CD1c-positive myeloid dendritic cell (primary cell): ENCODE data around the gene FAM181A.

Experiments used
- DNase-seq: peaks from one replicate; pipeline ENCODE4 v3.0.0-alpha.2; 2016; ENCODE audit errors: extremely low spot score

The FAM181A gene

GRCh38 chr14:93929048-93929535, 1.9 kb downstream of the FAM181A start:
- no peak for DNase-seq

GRCh38 chr14:93929657-93930056, 2.5 kb downstream of the FAM181A start:
- DNase-seq, result no peak

- no peak for DNase-seq
Observed at GRCh38 chr14:93930296-93930988, 3.3 kb downstream of the FAM181A start.

GRCh38 chr14:93930989-93931307, 3.8 kb downstream of the FAM181A start:
- no peak for DNase-seq

- no peak for DNase-seq
Observed at GRCh38 chr14:93932642-93933041, 5.5 kb downstream of the FAM181A start.

GRCh38 chr14:93935213-93935612, 8.1 kb downstream of the FAM181A start:
- no peak for DNase-seq

GRCh38 chr14:93936245-93936644, 9.1 kb downstream of the FAM181A start:
- no peak for DNase-seq

- DNase-seq, result no peak
Observed at GRCh38 chr14:93936926-93937325, 9.8 kb downstream of the FAM181A start.

- DNase-seq, result no peak
Observed at GRCh38 chr14:93937519-93937918, 10.4 kb downstream of the FAM181A start.

- DNase-seq, result no peak
Observed at GRCh38 chr14:93938751-93939303, 11.7 kb downstream of the FAM181A start.

GRCh38 chr14:93939304-93940229, 12.4 kb downstream of the FAM181A start:
- peak; percentile 89 for DNase-seq

GRCh38 chr14:93940437-93940836, 13.3 kb downstream of the FAM181A start:
- DNase-seq, result peak; percentile 63

GRCh38 chr14:93941293-93941910, 14.3 kb downstream of the FAM181A start:
- DNase-seq, result peak; percentile 20

- DNase-seq, result no peak
Observed at GRCh38 chr14:93943052-93943451, 15.9 kb downstream of the FAM181A start.

- DNase-seq, result no peak
Observed at GRCh38 chr14:93943930-93944329, 16.8 kb downstream of the FAM181A start.

- no peak for DNase-seq
Observed at GRCh38 chr14:93944348-93945069, 17.4 kb downstream of the FAM181A start.

- DNase-seq, result no peak
Observed at GRCh38 chr14:93945070-93945399, 17.9 kb downstream of the FAM181A start.

GRCh38 chr14:93946104-93946503, 19.0 kb downstream of the FAM181A start:
- DNase-seq, result no peak

GRCh38 chr14:93946541-93947090, 19.5 kb downstream of the FAM181A start:
- DNase-seq, result no peak

- no peak for DNase-seq
Observed at GRCh38 chr14:93947282-93947681, 20.1 kb downstream of the FAM181A start.

GRCh38 chr14:93949511-93950075, 22.4 kb downstream of the FAM181A start:
- DNase-seq, result no peak
